ENCODE results near the gene MRNIP. TPM values are rescaled to one million over a fixed set of nuclear protein-coding genes. Genes with fewer than 3 reads are reported as not detected.

The MRNIP gene
- total RNA-seq, 3 donors from 2014 or later = 20.8 to 38.3 (median 27.5) TPM

GRCh38 chr5:179868541-179868940 is 9.9 kb upstream of the MRNIP start:
- no peak for DNase-seq
- intact Hi-C loops (cut with DNase I, micrococcal nuclease) = no loop called here
- TF ChIP-seq CTCF (IDR thresholded peaks at IDR 0.05) = no peak
- Histone ChIP-seq H3K36me3 (ENCODE audit: low read depth) (peaks cover under 1% of the 10 kb centered on the region), H3K4me1 (ENCODE audit: low read depth) (no peaks in the 10 kb centered on the region), H3K4me3 (no peak overlapping the region), H3K9me3 (no peaks in the 10 kb centered on the region)
- no peak for ATAC-seq

GRCh38 chr5:179867476-179867875 is 8.9 kb upstream of the MRNIP start:
- no peak for TF ChIP-seq CTCF (IDR thresholded peaks at IDR 0.05)
- Histone ChIP-seq H3K9me3 (no peaks in the 10 kb centered on the region), H3K4me1 (ENCODE audit: low read depth) (no peaks in the 10 kb centered on the region), H3K4me3 (no peak overlapping the region), H3K36me3 (ENCODE audit: low read depth) (peaks cover 4% of the 10 kb centered on the region)
- ATAC-seq (no peak), DNase-seq (no peak)
- intact Hi-C loops (cut with DNase I, micrococcal nuclease) = no loop called here

- TF ChIP-seq CTCF (IDR thresholded peaks at IDR 0.05) = no peak
- Histone ChIP-seq H3K4me1 (ENCODE audit: low read depth) (no peaks in the 10 kb centered on the region), H3K9me3 (no peaks in the 10 kb centered on the region), H3K36me3 (ENCODE audit: low read depth) (peaks cover 4% of the 10 kb centered on the region), H3K4me3 (no peak overlapping the region)
- intact Hi-C loops (cut with DNase I, micrococcal nuclease) = no loop called here
- no peak for DNase-seq
- no peak for ATAC-seq
These were observed 8.5 kb upstream of the MRNIP start for GRCh38 chr5:179867079-179867465.

GRCh38 chr5:179866241-179867078 is 7.8 kb upstream of the MRNIP start:
- Histone ChIP-seq H3K9me3 (no peaks in the 10 kb centered on the region), H3K4me1 (ENCODE audit: low read depth) (no peaks in the 10 kb centered on the region), H3K4me3 (no peak overlapping the region), H3K36me3 (ENCODE audit: low read depth) (peaks cover 4% of the 10 kb centered on the region)
- TF ChIP-seq CTCF (IDR thresholded peaks at IDR 0.05) = no peak
- ATAC-seq (peak; percentile 4), DNase-seq (no peak)
- intact Hi-C loops (cut with DNase I, micrococcal nuclease) = no loop called here

- Histone ChIP-seq H3K4me3 (no peak overlapping the region), H3K9me3 (no peaks in the 10 kb centered on the region), H3K4me1 (ENCODE audit: low read depth) (no peaks in the 10 kb centered on the region), H3K36me3 (ENCODE audit: low read depth) (peaks cover 4% of the 10 kb centered on the region)
- ATAC-seq (peak; percentile 35), DNase-seq (peak in 1 of 3 donors; percentile 32)
- intact Hi-C loops (cut with DNase I, micrococcal nuclease) = no loop called here
- no peak for TF ChIP-seq CTCF (IDR thresholded peaks at IDR 0.05)
These were observed 7.0 kb upstream of the MRNIP start for GRCh38 chr5:179865491-179866240.

Data from mucosa of descending colon (tissue), 3 donors.